ENCODE measurements around the gene ANGPTL2. TPM values are rescaled to one million over a fixed set of nuclear protein-coding genes. Genes with fewer than 3 reads are reported as not detected.
A peak's percentile ranks its signal among the peaks of the same experiment; 100 is the strongest.

ANGPTL2 gene
- total and polyA plus RNA-seq, 9 of the 15 experiments (the other 6 are each of a cell fraction or from before 2014, with no cell fraction given) = not detected

DNA sequence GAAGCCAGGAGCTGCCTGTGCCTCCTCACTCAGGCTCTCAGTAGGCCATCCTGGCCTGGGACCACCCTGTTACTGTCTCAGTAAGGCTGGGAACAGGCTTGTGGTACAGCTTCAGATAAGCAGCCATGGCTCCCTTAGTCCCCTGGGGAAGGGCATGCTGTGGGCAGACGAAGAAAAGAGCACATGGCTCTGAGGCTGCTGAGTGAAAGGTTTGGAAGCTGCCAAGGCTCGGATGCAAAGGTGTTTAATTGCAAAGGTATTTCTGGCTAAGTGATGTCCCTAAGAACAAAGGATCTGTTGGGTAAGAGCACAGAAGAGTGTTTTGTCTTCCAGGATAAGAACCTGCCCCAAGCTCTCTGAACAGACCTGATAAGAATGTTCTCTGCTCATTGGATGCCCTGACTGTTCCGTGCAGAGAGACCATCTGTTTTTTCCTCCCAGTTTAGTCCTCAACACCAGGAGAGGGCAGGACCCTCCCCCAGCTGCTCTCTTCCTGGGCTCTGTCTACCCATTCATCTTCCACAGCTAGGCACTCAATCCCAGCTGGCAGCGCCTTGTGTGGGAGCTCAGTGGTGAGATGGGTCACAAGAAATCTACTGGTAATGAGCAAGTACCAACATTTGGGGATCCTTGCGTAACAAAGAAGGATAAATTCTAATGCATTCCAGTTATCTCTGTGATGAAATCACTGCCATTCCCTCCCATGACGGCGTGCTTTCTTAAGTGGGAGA, 17.7 kb downstream of the ANGPTL2 start:
- intact Hi-C loops (cut with micrococcal nuclease) = no loop called here
- Histone ChIP-seq H2AFZ (ENCODE audit: low read depth, low read length) (no peak overlapping the region), H3K9ac (ENCODE audit: insufficient read depth in 1 of 2, low read depth in 2 of 2, low read length in 2 of 2) (no peak overlapping the region), H3K4me3 (no peak overlapping the region), H3K36me3 (ENCODE audit: control insufficient read depth, insufficient read depth, low read length) (no peaks in the 10 kb centered on the region), H3K9me1 (ENCODE audit: control insufficient read depth, insufficient read depth, low read length) (no peaks in the 10 kb centered on the region), H3K9me3 (replicated peaks; ENCODE audit: control insufficient read depth, insufficient read depth, low read depth, low read length) (no peaks in the 10 kb centered on the region), H3K79me2 (ENCODE audit: control insufficient read depth, insufficient read depth, low read length) (no peaks in the 10 kb centered on the region), H3K4me2 (ENCODE audit: insufficient read depth, low read length) (no peak overlapping the region), H3K27ac (ENCODE audit: extremely low read depth, low read depth, low read length) (no peak overlapping the region), H3K27me3 (ENCODE audit: control insufficient read depth in 2 of 2, insufficient read depth in 2 of 2, low read length in 2 of 2) (peaks cover 17 to 34% of the 10 kb centered on the region in 2 experiments; a peak in 4 of 5 replicates), H4K20me1 (replicated peaks; ENCODE audit: control insufficient read depth, insufficient read depth, low read length) (no peaks in the 10 kb centered on the region), H3K4me1 (replicated peaks in 1 of 2; ENCODE audit: control insufficient read depth in 2 of 2, insufficient read depth in 2 of 2, low read length in 2 of 2) (no peaks in the 10 kb centered on the region; a peak in 1 of 5 replicates)
- FAIRE-seq (no peak), ATAC-seq (no peak), DNase-seq (ENCODE audit: extremely low read depth in 1 of 4, low spot score in 3 of 4) (no peak)
- CTCF ChIA-PET (ENCODE audit: low intra/inter-chr PET ratio) = no interaction called here
- TF ChIP-seq SAFB2 (IDR thresholded peaks at IDR 0.05; ENCODE audit: borderline replicate concordance, low read depth, low read length, severe bottlenecking) (no peak), ZNF695 (CRISPR knock-in tag; IDR thresholded peaks at IDR 0.05) (no peak), CEBPG (CRISPR knock-in tag; IDR thresholded peaks at IDR 0.05) (no peak), CEBPG (tag; conservative IDR thresholded peaks at IDR 0.05 in 1 of 2, IDR thresholded peaks at IDR 0.05 in 1 of 2) (peak; percentile 23 to 25; a peak in 2 of 4 replicates), CEBPB (tag; IDR thresholded peaks at IDR 0.05) (peak; percentile 73), TAL1 (IDR thresholded peaks at IDR 0.05) (peak; percentile 28; the same call in 1 of the 2 replicates), STAG1 (CRISPR knock-in tag; IDR thresholded peaks at IDR 0.05; ENCODE audit: borderline replicate concordance) (no peak), SMAD4 (CRISPR knock-in tag; conservative IDR thresholded peaks at IDR 0.05) (0 out of 2 replicates have a peak, but pooled peaks have one; percentile 9), CBFA2T3 (IDR thresholded peaks at IDR 0.05) (peak; percentile 60), BCL6 (CRISPR knock-in tag; IDR thresholded peaks at IDR 0.05) (no peak), RBM14 (IDR thresholded peaks at IDR 0.05; ENCODE audit: borderline replicate concordance, insufficient read depth, low read depth, low read length) (no peak), ZNF121 (CRISPR knock-in tag; conservative IDR thresholded peaks at IDR 0.05) (no peak), TCF7 (IDR thresholded peaks at IDR 0.05; ENCODE audit: borderline replicate concordance) (no peak), TCF3 (CRISPR knock-in tag; IDR thresholded peaks at IDR 0.05) (peak; percentile 56), SOX6 (IDR thresholded peaks at IDR 0.05) (peak; percentile 38; the same call in 1 of the 2 replicates), NCOA2 (IDR thresholded peaks at IDR 0.05; ENCODE audit: partially characterized antibody in 2 of 2) (no peak), RBBP5 (IDR thresholded peaks at IDR 0.05; ENCODE audit: borderline replicate concordance, insufficient read depth, low read length, poor library complexity, severe bottlenecking) (no peak), ZNF282 (CRISPR knock-in tag; IDR thresholded peaks at IDR 0.05) (no peak)
- TF ChIP-seq, protein P1, sequence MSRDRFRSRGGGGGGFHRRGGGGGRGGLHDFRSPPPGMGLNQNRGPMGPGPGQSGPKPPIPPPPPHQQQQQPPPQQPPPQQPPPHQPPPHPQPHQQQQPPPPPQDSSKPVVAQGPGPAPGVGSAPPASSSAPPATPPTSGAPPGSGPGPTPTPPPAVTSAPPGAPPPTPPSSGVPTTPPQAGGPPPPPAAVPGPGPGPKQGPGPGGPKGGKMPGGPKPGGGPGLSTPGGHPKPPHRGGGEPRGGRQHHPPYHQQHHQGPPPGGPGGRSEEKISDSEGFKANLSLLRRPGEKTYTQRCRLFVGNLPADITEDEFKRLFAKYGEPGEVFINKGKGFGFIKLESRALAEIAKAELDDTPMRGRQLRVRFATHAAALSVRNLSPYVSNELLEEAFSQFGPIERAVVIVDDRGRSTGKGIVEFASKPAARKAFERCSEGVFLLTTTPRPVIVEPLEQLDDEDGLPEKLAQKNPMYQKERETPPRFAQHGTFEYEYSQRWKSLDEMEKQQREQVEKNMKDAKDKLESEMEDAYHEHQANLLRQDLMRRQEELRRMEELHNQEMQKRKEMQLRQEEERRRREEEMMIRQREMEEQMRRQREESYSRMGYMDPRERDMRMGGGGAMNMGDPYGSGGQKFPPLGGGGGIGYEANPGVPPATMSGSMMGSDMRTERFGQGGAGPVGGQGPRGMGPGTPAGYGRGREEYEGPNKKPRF (IDR thresholded peaks at IDR 0.05; ENCODE audit: low read depth, low read length) = no peak
- TF ChIP-seq, protein P2, sequence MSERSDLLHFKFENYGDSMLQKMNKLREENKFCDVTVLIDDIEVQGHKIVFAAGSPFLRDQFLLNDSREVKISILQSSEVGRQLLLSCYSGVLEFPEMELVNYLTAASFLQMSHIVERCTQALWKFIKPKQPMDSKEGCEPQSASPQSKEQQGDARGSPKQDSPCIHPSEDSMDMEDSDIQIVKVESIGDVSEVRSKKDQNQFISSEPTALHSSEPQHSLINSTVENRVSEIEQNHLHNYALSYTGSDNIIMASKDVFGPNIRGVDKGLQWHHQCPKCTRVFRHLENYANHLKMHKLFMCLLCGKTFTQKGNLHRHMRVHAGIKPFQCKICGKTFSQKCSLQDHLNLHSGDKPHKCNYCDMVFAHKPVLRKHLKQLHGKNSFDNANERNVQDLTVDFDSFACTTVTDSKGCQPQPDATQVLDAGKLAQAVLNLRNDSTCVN (CRISPR knock-in tag; IDR thresholded peaks at IDR 0.05) = no peak
- no TSS peak for BruUV-seq (replicated peaks)
- POLR2A ChIA-PET = interaction anchor here (1.2 kb wide), 1 partner anchor 26 kb away, joined by 4 read pairs; no protein-coding TSS in a partner anchor
- WGBS (ENCODE audit: insufficient coverage, low coverage, missing lambda C conversion rate) = 5% methylated on average over 7 of the region's 7 CpGs
- in situ Hi-C loops (cut with MboI) = no loop called here

Measured in K562 (cell line).